H1 (cell line): ENCODE measurements around the gene MYH7B. TPM values are rescaled to one million over a fixed set of nuclear protein-coding genes. Genes with fewer than 3 reads are reported as not detected.
A peak's percentile ranks its signal among the peaks of the same experiment; 100 is the strongest.

Experiments used
- CTCF ChIA-PET: fragments of 300-600 bp; sonication (Branson Sonifier 250); formaldehyde crosslinking; loops from one replicate; lab custom pipeline; 2021; ENCODE audit not compliant: partially characterized antibody; lab: Charles Lee
- POLR2A ChIA-PET: fragments of 300-600 bp; sonication (Branson Sonifier 250); formaldehyde crosslinking; loops from one replicate; lab custom pipeline; 2021; ENCODE audit warnings: inconsistent platforms; ENCODE audit not compliant: partially characterized antibody; lab: Charles Lee
- DNase-seq, 2 experiments: peaks; one replicate each; pipeline versions ENCODE4 v3.0.0 to v3.0.0-alpha.2; 2010 to 2022; ENCODE audit warnings: low spot score in 2 of 2, low read depth in 1 of 2, mixed read lengths in 1 of 2
- FAIRE-seq: peaks from 2 replicates; lab custom pipeline; 2011; peaks lifted over from hg19 to GRCh38; lab: Jason Lieb, UNC
- H2AFZ ChIP-seq: 2 replicates; pipeline ENCODE4 v1.8.1; 2012; ENCODE audit warnings: low read length, inconsistent platforms
- H2AK5ac ChIP-seq: 2 replicates; pipeline ENCODE4 v1.6.1; 2013; ENCODE audit warnings: low read depth, low read length
- H2BK120ac ChIP-seq: replicated peaks from 2 replicates; pipeline ENCODE3; 2013; ENCODE audit warnings: low read depth, low read length, inconsistent platforms
- H2BK12ac ChIP-seq: 2 replicates; pipeline ENCODE4 v1.6.1; 2013; ENCODE audit warnings: low read depth, low read length
- H2BK15ac ChIP-seq: 2 replicates; pipeline ENCODE4 v1.6.1; 2013; ENCODE audit warnings: low read length
- H2BK20ac ChIP-seq: 2 replicates; pipeline ENCODE4 v1.6.1; 2013; ENCODE audit warnings: low read length
- H2BK5ac ChIP-seq: 2 replicates; pipeline ENCODE4 v1.6.1; 2013; ENCODE audit warnings: low read depth, low read length
- H3K14ac ChIP-seq: 2 replicates; pipeline ENCODE4 v1.6.1; 2013; ENCODE audit warnings: inconsistent platforms; ENCODE audit not compliant: insufficient read length
- H3K18ac ChIP-seq: 2 replicates; pipeline ENCODE4 v1.6.1; 2013; ENCODE audit warnings: low read length; ENCODE audit errors: extremely low read depth
- H3K23ac ChIP-seq: 2 replicates; pipeline ENCODE4 v1.6.1; 2013; ENCODE audit warnings: inconsistent platforms; ENCODE audit not compliant: insufficient read length
- H3K23me2 ChIP-seq: 2 replicates; pipeline ENCODE4 v1.6.1; 2013; ENCODE audit warnings: low read depth, low read length
- H3K27ac ChIP-seq: 2 replicates; pipeline ENCODE4 v1.6.1; 2011; ENCODE audit warnings: low read depth, low read length, inconsistent platforms
- H3K27me3 ChIP-seq, 4 experiments: replicated peaks in 1 of 4; 1 replicate in 1 of 4; 2 replicates in 3 of 4; pipeline versions ENCODE4 v1.6.1 to v1.8.1; 2011 to 2013; ENCODE audit warnings: low read length in 3 of 4, mild to moderate bottlenecking in 3 of 4, inconsistent platforms in 2 of 4, mixed read lengths in 2 of 4, moderate library complexity in 1 of 4; ENCODE audit not compliant: control insufficient read depth in 3 of 4, insufficient read depth in 3 of 4; ENCODE audit errors: extremely low read depth in 1 of 4
- H3K36me3 ChIP-seq, 4 experiments: 2 replicates each; pipeline versions ENCODE4 v1.6.1 to v1.8.1; 2011 to 2013; ENCODE audit warnings: mild to moderate bottlenecking in 4 of 4, low read length in 3 of 4, moderate library complexity in 2 of 4, control low read depth in 1 of 4, inconsistent platforms in 1 of 4; ENCODE audit not compliant: insufficient read depth in 4 of 4, control insufficient read depth in 2 of 4
- H3K4ac ChIP-seq: replicated peaks from 2 replicates; pipeline ENCODE3; 2013; ENCODE audit warnings: low read length, low read depth, mixed read lengths, inconsistent platforms; ENCODE audit not compliant: insufficient read length
- H3K4me1 ChIP-seq, 4 experiments: replicated peaks in 1 of 4; 1 replicate in 1 of 4; 2 replicates in 3 of 4; pipeline versions ENCODE4 v1.6.1 to v1.8.1; 2011 to 2013; ENCODE audit warnings: low read length in 3 of 4, inconsistent platforms in 2 of 4, mixed read lengths in 1 of 4; ENCODE audit not compliant: insufficient read depth in 4 of 4, control insufficient read depth in 3 of 4
- H3K4me2 ChIP-seq, 2 experiments: 2 replicates each; pipeline versions ENCODE4 v1.6.1 to v1.8.1; 2011 to 2013; ENCODE audit warnings: low read depth in 2 of 2, low read length in 2 of 2, control low read depth in 1 of 2, inconsistent platforms in 1 of 2, mild to moderate bottlenecking in 1 of 2; ENCODE audit not compliant: insufficient read depth in 1 of 2
- H3K4me3 ChIP-seq, 4 experiments: fragments of 200-600, 300-600 bp in 1 of 4; sonication (generic), shearing (Covaris generic), sonication (Bioruptor Twin) in 1 of 4; 2 replicates each; pipeline versions ENCODE4 v1.5.1 to v1.8.1; 2011 to 2016; ENCODE audit warnings: low read length in 4 of 4, low read depth in 3 of 4, control low read depth in 2 of 4, inconsistent platforms in 2 of 4, mild to moderate bottlenecking in 2 of 4, mixed read lengths in 1 of 4, moderate library complexity in 1 of 4; ENCODE audit not compliant: insufficient read depth in 2 of 4; ENCODE audit errors: extremely low read depth in 1 of 4
- H3K56ac ChIP-seq: replicated peaks from 2 replicates; pipeline ENCODE3; 2013; ENCODE audit warnings: low read depth, mild to moderate bottlenecking, mixed read lengths, low read length, inconsistent platforms; ENCODE audit not compliant: insufficient read length
- H3K79me1 ChIP-seq: 2 replicates; pipeline ENCODE4 v1.6.1; 2013; ENCODE audit warnings: low read depth, low read length, control low read depth
- H3K79me2 ChIP-seq, 2 experiments: 2 replicates each; pipeline versions ENCODE4 v1.6.1 to v1.8.1; 2012 to 2013; ENCODE audit warnings: low read length in 2 of 2, mild to moderate bottlenecking in 2 of 2, inconsistent platforms in 1 of 2; ENCODE audit not compliant: insufficient read depth in 2 of 2, control insufficient read depth in 1 of 2
- H3K9ac ChIP-seq, 4 experiments: replicated peaks in 1 of 4; 1 replicate in 1 of 4; 2 replicates in 3 of 4; pipeline versions ENCODE4 v1.6.1 to v1.8.1; 2011 to 2013; ENCODE audit warnings: low read depth in 3 of 4, low read length in 3 of 4, control low read depth in 2 of 4, mild to moderate bottlenecking in 2 of 4, moderate library complexity in 2 of 4, inconsistent platforms in 1 of 4; ENCODE audit errors: extremely low read depth in 1 of 4
- H3K9me3 ChIP-seq, 2 experiments: 2 replicates each; pipeline versions ENCODE4 v1.6.1 to v1.8.1; 2012 to 2013; ENCODE audit warnings: mild to moderate bottlenecking in 2 of 2, moderate library complexity in 2 of 2, control low read depth in 1 of 2, inconsistent platforms in 1 of 2, low read depth in 1 of 2, low read length in 1 of 2, mixed read lengths in 1 of 2; ENCODE audit not compliant: insufficient read depth in 2 of 2
- H4K20me1 ChIP-seq, 2 experiments: replicated peaks in 1 of 2; 2 replicates each; pipeline versions ENCODE3 to v1.8.1; 2011 to 2013; ENCODE audit warnings: inconsistent platforms in 2 of 2, low read length in 2 of 2, mild to moderate bottlenecking in 1 of 2; ENCODE audit not compliant: insufficient read depth in 2 of 2, control insufficient read depth in 1 of 2
- H4K5ac ChIP-seq: 2 replicates; pipeline ENCODE4 v1.6.1; 2013; ENCODE audit warnings: low read length, low read depth, mixed read lengths, inconsistent platforms; ENCODE audit not compliant: insufficient read length
- H4K8ac ChIP-seq: 2 replicates; pipeline ENCODE4 v1.8.0; 2013; ENCODE audit warnings: mild to moderate bottlenecking, moderate library complexity, low read length, inconsistent platforms; ENCODE audit not compliant: insufficient read depth; ENCODE audit errors: extremely low read depth
- H4K91ac ChIP-seq: replicated peaks from 2 replicates; pipeline ENCODE3; 2013; ENCODE audit warnings: low read length, mixed read lengths, inconsistent platforms; ENCODE audit not compliant: insufficient read length
- ATF3 ChIP-seq: IDR thresholded peaks from 2 replicates; pipeline ENCODE4 v1.6.1; 2011; ENCODE audit warnings: low read depth, mild to moderate bottlenecking, low read length; ENCODE audit not compliant: insufficient read depth
- BACH1 ChIP-seq: IDR thresholded peaks from 2 replicates; pipeline ENCODE4 v1.6.1; 2012; ENCODE audit warnings: low read length, improper control_type of control experiment
- CREB1 ChIP-seq: IDR thresholded peaks from 2 replicates; pipeline ENCODE4 v1.6.1; 2012; ENCODE audit warnings: inconsistent platforms
- E2F6 ChIP-seq: IDR thresholded peaks from 2 replicates; pipeline ENCODE4 v1.6.1; 2012; ENCODE audit warnings: inconsistent platforms
- KDM4A ChIP-seq: IDR thresholded peaks from one replicate; pipeline ENCODE4 v1.7.1; 2012; ENCODE audit warnings: low read depth, mild to moderate bottlenecking, moderate library complexity, low read length, inconsistent platforms; ENCODE audit not compliant: severe bottlenecking
- SP1 ChIP-seq: IDR thresholded peaks from 2 replicates; pipeline ENCODE4 v1.6.1; 2011; ENCODE audit warnings: low read depth, low read length
- SRF ChIP-seq: IDR thresholded peaks from 2 replicates; pipeline ENCODE4 v1.6.1; 2011; ENCODE audit warnings: mild to moderate bottlenecking, low read depth, low read length, moderate library complexity
- TAF7 ChIP-seq: optimal IDR thresholded peaks from 2 replicates; pipeline ENCODE3; 2011; ENCODE audit warnings: low read depth, mild to moderate bottlenecking, inconsistent platforms, low read length, moderate library complexity, borderline replicate concordance
- WGBS, 2 experiments: shearing (Covaris generic) in 1 of 2; methylation state at CpG; one replicate each; pipeline versions ENCODE4 v1.1.6 to v1.1.7; 2013 to 2015; ENCODE audit warnings: low lambda C conversion rate in 2 of 2, mixed read lengths in 2 of 2, inconsistent platforms in 1 of 2, low coverage in 1 of 2, missing lambda C conversion rate in 1 of 2; ENCODE audit not compliant: insufficient replicate concordance in 2 of 2, insufficient coverage in 1 of 2, insufficient read length in 1 of 2; ENCODE audit errors: extremely low coverage in 1 of 2, missing lambda C conversion rate in 1 of 2; 5-methylcytosine and 5-hydroxymethylcytosine counted together
- polyA plus RNA-seq, 7 experiments: library from polyadenylated mRNA; depleted of rRNA in 3 of 7; stranded (reverse) in 5 of 7; unstranded in 2 of 7; fragments of >200 nt in 5 of 7; fragments of 200-250 nt in 2 of 7; gene quantifications; 1 replicate in 5 of 7; 2 replicates in 1 of 7; 4 replicates in 1 of 7; pipeline versions ENCODE4 v1.2.1 to v1.2.3, GENCODE V29; 2011 to 2013; ENCODE audit warnings: missing spikeins in 2 of 7, mixed read lengths in 2 of 7
- total RNA-seq: library from RNA; stranded (reverse); fragmentation: NEBNext Ultra II Directional; extraction: Animal tissue kit (Norgen Biotek cat#: 25700); gene quantifications from 2 replicates; pipeline ENCODE4 v1.2.1, GENCODE V29; 2021

Gene MYH7B
- total and polyA plus RNA-seq, 2 of the 8 experiments (the other 6 are each of a cell fraction or from before 2014, with no cell fraction given), result 0.15 to 0.30 TPM

- no peaks in the 10 kb centered on the region for H3K9me3 ChIP-seq
- H3K4me2 ChIP-seq, result no peak overlapping the region
- CTCF ChIA-PET, result interaction anchor here (1.6 to 3.5 kb wide), 2 partner anchors 15 to 109 kb away, joined by 4 to 16 read pairs; no protein-coding TSS in a partner anchor
- 91% methylated on average over 21 of the region's 21 CpGs; no CpG with 5 or more reads in 1 of the 2 experiments for WGBS, 2 experiments
- H3K4me1 ChIP-seq, result peaks cover 0 to 49% (median 27%) of the 10 kb centered on the region in 4 experiments; a peak in 6 of 7 replicates
- H3K14ac ChIP-seq, result no peak overlapping the region
- H2BK120ac ChIP-seq, result no peak overlapping the region
- TF ChIP-seq CREB1 (no peak), BACH1 (no peak), SP1 (no peak), E2F6 (no peak), SRF (no peak), ATF3 (no peak), KDM4A (no peak), TAF7 (no peak)
- TF ChIP-seq, all 59 proteins: peak for 0
- H2BK12ac ChIP-seq, result no peak overlapping the region
- H3K79me2 ChIP-seq, result no peaks in the 10 kb centered on the region
- POLR2A ChIA-PET, result no interaction called here
- H3K27ac ChIP-seq, result no peak overlapping the region
- no peak for DNase-seq
- H3K23me2 ChIP-seq, result peaks cover 4% of the 10 kb centered on the region; the same call in 1 of the 2 replicates
- no peak overlapping the region for H3K4ac ChIP-seq
- 0 out of 2 replicates have a peak overlapping the region, but pooled peaks have one; percentile 8 for H4K8ac ChIP-seq
- H4K5ac ChIP-seq, result no peak overlapping the region
- no peak overlapping the region for H3K9ac ChIP-seq
- no peak overlapping the region for H3K23ac ChIP-seq
- no peak overlapping the region for H4K91ac ChIP-seq
- H2BK20ac ChIP-seq, result no peak overlapping the region
- H2BK5ac ChIP-seq, result no peak overlapping the region; the same call in 1 of the 2 replicates
- FAIRE-seq, result no peak
- no peak overlapping the region for H3K56ac ChIP-seq
- no peaks in the 10 kb centered on the region for H3K79me1 ChIP-seq
- peaks cover 0 to 3% of the 10 kb centered on the region in 2 experiments for H4K20me1 ChIP-seq
- 0 out of 8 replicates have a peak overlapping the region, but pooled peaks of 1 of the 4 experiments have one; percentile 29 for H3K4me3 ChIP-seq
- no peaks in the 10 kb centered on the region for H3K36me3 ChIP-seq
- H3K27me3 ChIP-seq, result peaks cover 0 to 16% (median 7%) of the 10 kb centered on the region in 4 experiments; a peak in 3 of 7 replicates
- no peak overlapping the region; the same call in 1 of the 2 replicates for H3K18ac ChIP-seq
- H2BK15ac ChIP-seq, result no peak overlapping the region
- H2AK5ac ChIP-seq, result no peak overlapping the region
- H2AFZ ChIP-seq, result no peak overlapping the region
These were observed 26.8 kb downstream of the MYH7B start for GRCh38 chr20:34982270-34983088.
